AG09319 (cell line): Measurements from ENCODE around the gene TBC1D22A.
"Not testable (repeated sequence)": the region's sequence is repeated elsewhere in the genome, so short reads cannot be mapped to it uniquely, and the experiment has no call there.

Source experiments
- DNase-seq: peaks from one replicate; pipeline ENCODE4 v3.0.0-alpha.2; 2010; ENCODE audit warnings: low read depth; ENCODE audit errors: extremely low read depth
- CTCF ChIP-seq: IDR thresholded peaks from 2 replicates; pipeline ENCODE4 v1.5.1; 2011; ENCODE audit warnings: low read depth, mild to moderate bottlenecking, inconsistent platforms, low read length, moderate library complexity

The TBC1D22A gene

GRCh38 chr22:46812034-46812605, 49.7 kb downstream of the TBC1D22A start:
- TF ChIP-seq CTCF: no peak
- no peak for DNase-seq

- DNase-seq: no peak
- TF ChIP-seq CTCF: no peak
Measured at GRCh38 chr22:46812788-46813187, 50.3 kb downstream of the TBC1D22A start.

GRCh38 chr22:46813816-46814597, 51.6 kb downstream of the TBC1D22A start:
- no peak for TF ChIP-seq CTCF
- DNase-seq: no peak

- TF ChIP-seq CTCF: no peak
- DNase-seq: no peak
Measured at GRCh38 chr22:46815132-46815531, 52.7 kb downstream of the TBC1D22A start.

- no peak for DNase-seq
- TF ChIP-seq CTCF: no peak
Measured at GRCh38 chr22:46815559-46815895, 53.1 kb downstream of the TBC1D22A start.

GRCh38 chr22:46815896-46816731, 53.7 kb downstream of the TBC1D22A start:
- no peak for DNase-seq
- TF ChIP-seq CTCF: no peak

- not testable (repeated sequence) for DNase-seq
Measured at GRCh38 chr22:46817390-46817789, 54.9 kb downstream of the TBC1D22A start.
